Esophagus mucosa (tissue), 1 donor: Measurements from ENCODE around the gene DPP10. TPM values are rescaled to one million over a fixed set of nuclear protein-coding genes. Genes with fewer than 3 reads are reported as not detected.

ENCODE experiments used
- ATAC-seq: fragments of 200-7000 bp; cut with Tn5 transposase; one replicate; pipeline ENCODE4 v1.9.1; 2020
- total RNA-seq: library from RNA; stranded (reverse); gene quantifications from one replicate; pipeline ENCODE4 v1.2.4, GENCODE V29; 2023
- donor health status: DM: yes; HTN: yes; CAD: no.

Gene DPP10
- total RNA-seq, 1 donor from 2014 or later = not detected

GRCh38 chr2:115162494-115163293, 720.3 kb downstream of the DPP10 start:
- ATAC-seq = no peak

GRCh38 chr2:115163572-115163971, 721.1 kb downstream of the DPP10 start:
- ATAC-seq = no peak

DNA sequence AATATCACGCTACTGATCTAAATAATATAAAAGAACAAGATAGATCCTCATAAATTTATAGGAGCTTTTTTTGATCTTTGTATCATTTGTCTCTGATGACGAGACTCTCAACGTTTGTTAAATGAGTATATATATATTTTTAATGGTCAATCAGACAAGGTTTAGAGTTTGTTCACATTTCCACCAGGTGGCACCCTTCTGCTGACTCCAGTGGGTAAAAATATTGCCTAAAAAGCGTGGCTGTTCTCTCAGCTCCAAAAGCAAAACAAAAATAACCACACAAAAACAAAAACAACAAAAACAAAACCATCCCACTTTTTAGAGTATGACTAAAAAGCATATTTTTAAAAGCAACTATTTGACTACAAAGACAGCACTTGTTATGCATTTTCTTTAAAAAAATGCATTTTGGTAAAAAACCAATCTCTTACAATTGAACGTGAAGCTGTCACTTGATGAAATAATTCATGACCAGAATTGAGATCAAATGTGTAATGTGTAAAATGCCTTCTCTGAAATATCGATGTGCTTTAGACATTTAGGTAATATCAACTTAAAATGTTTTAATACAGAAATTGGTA, 723.2 kb downstream of the DPP10 start:
- ATAC-seq = no peak

GRCh38 chr2:115168457-115168856, 726.0 kb downstream of the DPP10 start:
- no peak for ATAC-seq

- ATAC-seq = no peak
Observed at GRCh38 chr2:115169814-115170213, 727.4 kb downstream of the DPP10 start.

- no peak for ATAC-seq
Observed at GRCh38 chr2:115171751-115172150, 729.3 kb downstream of the DPP10 start.

DNA sequence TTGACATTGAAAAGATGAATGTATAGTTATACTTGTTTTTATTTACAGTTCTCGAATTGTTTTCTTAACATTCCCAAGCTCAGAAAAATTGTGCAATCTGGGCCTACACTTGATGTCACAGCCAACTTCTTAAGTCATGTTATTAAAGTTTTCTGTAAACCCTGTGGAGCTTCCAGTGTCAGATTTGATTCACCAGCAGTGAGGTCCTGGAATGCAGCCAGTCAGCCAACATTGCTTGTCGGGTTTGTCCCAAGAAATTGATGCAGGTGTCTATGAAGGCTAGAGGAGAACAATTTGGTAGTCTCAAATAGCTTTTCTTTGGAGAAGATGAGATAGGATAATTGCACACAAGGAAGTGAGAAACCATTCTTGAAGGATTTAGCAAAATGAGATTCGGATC, 732.2 kb downstream of the DPP10 start:
- no peak for ATAC-seq

- ATAC-seq = no peak
Observed at GRCh38 chr2:115183144-115183543, 740.7 kb downstream of the DPP10 start.

GRCh38 chr2:115190459-115190858, 748.0 kb downstream of the DPP10 start:
- no peak for ATAC-seq

GRCh38 chr2:115194623-115195022, 752.2 kb downstream of the DPP10 start:
- ATAC-seq = no peak

- ATAC-seq = no peak
Observed at GRCh38 chr2:115196587-115196986, 754.1 kb downstream of the DPP10 start.

- no peak for ATAC-seq
Observed at GRCh38 chr2:115199966-115200365, 757.5 kb downstream of the DPP10 start.

DNA sequence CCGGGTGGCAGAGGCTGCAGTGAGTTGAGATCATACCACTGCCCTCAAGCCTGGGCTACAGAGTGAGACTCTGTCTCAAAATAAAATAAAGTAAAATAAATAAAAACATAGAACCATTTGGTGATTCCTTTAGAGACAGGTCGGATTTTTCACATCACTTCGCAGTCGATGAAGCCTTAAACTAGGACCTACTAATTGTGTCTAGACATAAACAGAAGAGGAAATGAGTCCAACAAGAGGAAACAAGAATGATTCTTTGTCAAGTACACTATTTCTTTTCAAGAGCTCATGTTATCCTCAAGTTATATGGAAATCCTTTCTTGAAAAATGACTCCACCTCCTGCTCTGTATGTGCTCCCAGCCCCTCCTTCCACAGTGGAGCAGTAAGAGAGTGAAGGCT, 758.9 kb downstream of the DPP10 start:
- no peak for ATAC-seq

- no peak for ATAC-seq
Observed at GRCh38 chr2:115208493-115209164, 766.2 kb downstream of the DPP10 start.

DNA sequence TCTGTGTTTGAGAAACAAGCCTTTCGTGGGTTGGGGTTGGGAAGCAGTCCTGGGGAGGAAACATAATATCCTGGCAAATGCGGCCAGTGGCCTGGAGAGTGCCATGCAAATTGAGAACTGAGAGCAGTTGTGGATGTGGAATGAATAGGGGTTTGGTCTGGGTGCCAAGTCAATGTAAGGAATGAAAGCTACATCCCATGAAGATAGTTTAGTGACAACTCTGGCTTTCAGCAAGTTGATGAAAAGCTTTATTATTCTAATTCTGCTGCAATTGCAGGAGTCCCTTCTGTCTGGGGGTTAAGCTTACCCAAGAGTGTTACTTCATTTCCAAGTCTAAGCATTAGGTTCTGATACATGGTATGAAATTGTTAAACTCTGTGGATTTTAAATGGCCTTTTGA, 771.6 kb downstream of the DPP10 start:
- no peak for ATAC-seq

GRCh38 chr2:115219296-115219695, 776.9 kb downstream of the DPP10 start:
- ATAC-seq = no peak

DNA sequence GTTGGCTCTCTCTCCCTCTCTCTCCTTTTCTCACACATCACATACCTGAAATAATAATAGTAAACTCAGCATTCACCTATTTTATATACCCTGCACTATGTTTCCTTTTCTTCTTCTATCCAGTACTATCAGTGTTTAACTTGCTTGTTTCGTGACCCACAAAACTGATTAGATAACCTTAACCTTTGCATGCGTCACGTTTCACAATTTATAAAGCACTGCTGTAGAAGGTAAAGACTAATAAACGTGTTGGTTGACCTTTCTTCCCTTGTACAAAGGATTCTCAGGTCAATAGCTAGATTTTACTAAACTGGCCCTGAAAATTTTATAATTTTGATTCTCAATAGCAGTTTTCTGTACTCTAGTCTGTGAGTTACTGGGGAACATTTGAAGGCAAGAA, 791.7 kb downstream of the DPP10 start:
- no peak for ATAC-seq

GRCh38 chr2:115234737-115235136, 792.3 kb downstream of the DPP10 start:
- ATAC-seq = no peak

DNA sequence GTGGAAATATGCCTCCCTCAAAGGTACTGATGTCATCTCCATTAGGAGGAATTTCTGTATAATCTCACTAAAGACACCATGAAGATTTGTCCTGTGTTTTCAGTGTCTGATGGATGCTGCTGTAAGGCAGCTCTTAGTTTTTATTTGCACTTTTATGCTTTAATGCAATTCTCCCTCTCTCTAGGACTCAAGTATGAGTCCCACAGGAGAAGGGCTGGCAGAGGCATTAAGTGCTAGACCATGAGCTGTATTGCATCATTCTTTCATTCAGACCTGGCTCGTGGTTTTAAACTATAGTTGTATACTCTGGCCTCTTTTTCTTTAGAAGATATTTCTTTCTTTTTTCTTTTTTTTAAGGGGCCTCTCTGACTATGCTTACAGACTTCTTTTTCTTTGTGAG, 805.6 kb downstream of the DPP10 start:
- ATAC-seq = no peak

GRCh38 chr2:115277366-115277765, 834.9 kb downstream of the DPP10 start:
- no peak for ATAC-seq

GRCh38 chr2:115285416-115285815, 843.0 kb downstream of the DPP10 start:
- ATAC-seq = no peak

- ATAC-seq = no peak
Observed at GRCh38 chr2:115290478-115290877, 848.0 kb downstream of the DPP10 start.

DNA sequence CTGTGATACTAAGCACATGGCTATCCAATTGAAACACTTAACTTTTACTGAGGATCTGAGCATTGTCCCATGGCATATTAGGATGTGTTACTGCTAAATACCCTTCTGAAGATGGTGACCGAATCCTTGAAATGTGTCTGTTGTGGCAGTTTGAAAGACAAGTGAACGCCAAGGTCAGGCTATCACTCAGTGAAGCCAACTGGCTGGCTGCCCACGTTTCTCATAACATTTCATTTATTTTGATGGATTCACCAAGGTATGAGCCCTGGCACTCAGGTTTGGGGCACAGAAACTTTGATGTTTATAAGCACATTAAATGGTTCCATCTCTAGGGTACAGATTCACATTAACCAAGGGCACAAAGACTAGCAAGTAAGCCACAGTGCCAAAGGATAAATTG, 850.3 kb downstream of the DPP10 start:
- no peak for ATAC-seq

GRCh38 chr2:115294999-115295398, 852.6 kb downstream of the DPP10 start:
- no peak for ATAC-seq
